Measurements from ENCODE around the gene FLNB. TPM values are rescaled to one million over a fixed set of nuclear protein-coding genes. Genes with fewer than 3 reads are reported as not detected.

The FLNB gene
- total and polyA plus RNA-seq, 2 of the 13 experiments (the other 11 are each of a cell fraction or from before 2014, with no cell fraction given), result 106 to 130 TPM

DNA sequence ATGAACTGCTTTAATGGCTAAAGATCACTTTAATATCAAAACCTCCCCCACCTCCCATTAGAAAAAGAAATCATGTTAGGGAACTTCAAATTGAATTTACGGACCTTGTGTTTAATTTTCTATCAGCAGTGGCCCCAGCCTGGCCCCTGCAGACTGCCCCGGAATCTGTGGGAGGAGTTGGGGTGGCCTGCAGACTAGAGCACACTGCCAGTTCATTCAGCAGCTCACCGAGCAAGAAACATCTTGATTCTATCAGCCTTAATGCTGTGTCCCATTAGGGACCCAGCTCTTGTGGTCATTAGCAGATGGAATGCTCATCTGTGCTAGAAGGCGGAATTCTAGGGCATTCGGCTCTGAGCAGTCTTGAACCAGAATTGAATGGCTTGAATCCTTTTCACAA lies 54.2 kb downstream of the FLNB start (continued):
- TF ChIP-seq ASH2L (IDR thresholded peaks at IDR 0.05; ENCODE audit: insufficient read length, low read depth, low read length), result no peak
- TF ChIP-seq ARID4A (CRISPR knock-in tag; IDR thresholded peaks at IDR 0.05; ENCODE audit: borderline replicate concordance), result no peak
- TF ChIP-seq LRRFIP1 (CRISPR knock-in tag; conservative IDR thresholded peaks at IDR 0.05), result no peak
- no peak for TF ChIP-seq ZSCAN12 (CRISPR knock-in tag; IDR thresholded peaks at IDR 0.05)
